ENCODE measurements around the gene AK5. TPM values are rescaled to one million over a fixed set of nuclear protein-coding genes. Genes with fewer than 3 reads are reported as not detected.

AK5 gene
- total and polyA plus RNA-seq, 2 of the 13 experiments (the other 11 are each of a cell fraction or from before 2014, with no cell fraction given): not detected

- TF ChIP-seq REXO4 (CRISPR knock-in tag; IDR thresholded peaks at IDR 0.05; ENCODE audit: borderline replicate concordance) (no peak), ZNF569 (CRISPR knock-in tag; IDR thresholded peaks at IDR 0.05; ENCODE audit: borderline replicate concordance) (no peak), ZFYVE20 (CRISPR knock-in tag; IDR thresholded peaks at IDR 0.05; ENCODE audit: borderline replicate concordance, low read depth) (no peak), ZFY (CRISPR knock-in tag; IDR thresholded peaks at IDR 0.05) (no peak)
- TF ChIP-seq, protein P1, sequence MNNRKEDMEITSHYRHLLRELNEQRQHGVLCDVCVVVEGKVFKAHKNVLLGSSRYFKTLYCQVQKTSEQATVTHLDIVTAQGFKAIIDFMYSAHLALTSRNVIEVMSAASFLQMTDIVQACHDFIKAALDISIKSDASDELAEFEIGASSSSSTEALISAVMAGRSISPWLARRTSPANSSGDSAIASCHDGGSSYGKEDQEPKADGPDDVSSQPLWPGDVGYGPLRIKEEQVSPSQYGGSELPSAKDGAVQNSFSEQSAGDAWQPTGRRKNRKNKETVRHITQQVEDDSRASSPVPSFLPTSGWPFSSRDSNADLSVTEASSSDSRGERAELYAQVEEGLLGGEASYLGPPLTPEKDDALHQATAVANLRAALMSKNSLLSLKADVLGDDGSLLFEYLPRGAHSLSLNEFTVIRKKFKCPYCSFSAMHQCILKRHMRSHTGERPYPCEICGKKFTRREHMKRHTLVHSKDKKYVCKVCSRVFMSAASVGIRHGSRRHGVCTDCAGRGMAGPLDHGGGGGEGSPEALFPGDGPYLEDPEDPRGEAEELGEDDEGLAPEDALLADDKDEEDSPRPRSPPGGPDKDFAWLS (CRISPR knock-in tag; IDR thresholded peaks at IDR 0.05; ENCODE audit: borderline replicate concordance): no peak
- TF ChIP-seq, protein P2, sequence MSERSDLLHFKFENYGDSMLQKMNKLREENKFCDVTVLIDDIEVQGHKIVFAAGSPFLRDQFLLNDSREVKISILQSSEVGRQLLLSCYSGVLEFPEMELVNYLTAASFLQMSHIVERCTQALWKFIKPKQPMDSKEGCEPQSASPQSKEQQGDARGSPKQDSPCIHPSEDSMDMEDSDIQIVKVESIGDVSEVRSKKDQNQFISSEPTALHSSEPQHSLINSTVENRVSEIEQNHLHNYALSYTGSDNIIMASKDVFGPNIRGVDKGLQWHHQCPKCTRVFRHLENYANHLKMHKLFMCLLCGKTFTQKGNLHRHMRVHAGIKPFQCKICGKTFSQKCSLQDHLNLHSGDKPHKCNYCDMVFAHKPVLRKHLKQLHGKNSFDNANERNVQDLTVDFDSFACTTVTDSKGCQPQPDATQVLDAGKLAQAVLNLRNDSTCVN (CRISPR knock-in tag; IDR thresholded peaks at IDR 0.05; ENCODE audit: borderline replicate concordance): no peak
- TF ChIP-seq, protein P3, sequence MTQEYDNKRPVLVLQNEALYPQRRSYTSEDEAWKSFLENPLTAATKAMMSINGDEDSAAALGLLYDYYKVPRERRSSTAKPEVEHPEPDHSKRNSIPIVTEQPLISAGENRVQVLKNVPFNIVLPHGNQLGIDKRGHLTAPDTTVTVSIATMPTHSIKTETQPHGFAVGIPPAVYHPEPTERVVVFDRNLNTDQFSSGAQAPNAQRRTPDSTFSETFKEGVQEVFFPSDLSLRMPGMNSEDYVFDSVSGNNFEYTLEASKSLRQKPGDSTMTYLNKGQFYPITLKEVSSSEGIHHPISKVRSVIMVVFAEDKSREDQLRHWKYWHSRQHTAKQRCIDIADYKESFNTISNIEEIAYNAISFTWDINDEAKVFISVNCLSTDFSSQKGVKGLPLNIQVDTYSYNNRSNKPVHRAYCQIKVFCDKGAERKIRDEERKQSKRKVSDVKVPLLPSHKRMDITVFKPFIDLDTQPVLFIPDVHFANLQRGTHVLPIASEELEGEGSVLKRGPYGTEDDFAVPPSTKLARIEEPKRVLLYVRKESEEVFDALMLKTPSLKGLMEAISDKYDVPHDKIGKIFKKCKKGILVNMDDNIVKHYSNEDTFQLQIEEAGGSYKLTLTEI (CRISPR knock-in tag; conservative IDR thresholded peaks at IDR 0.05): no peak
Measured at GRCh38 chr1:77350012-77350770, 68.4 kb downstream of the AK5 start (continued).
